Activated CD4-positive, CD25-positive, alpha-beta regulatory T cell treated with anti-CD3 and anti-CD28 coated beads, Interleukin-2, amount 50 U/mL, for 24 hours (primary cell): ENCODE results near the gene NLRP12.
"Not testable (repeated sequence)": the region's sequence is repeated elsewhere in the genome, so short reads cannot be mapped to it uniquely, and the experiment has no call there.

Source experiments
- ATAC-seq, 2 donors: fragments of 150-1000 bp; cut with Tn5 transposase; one replicate each; pipeline ENCODE4 v1.10.0; 2021; ENCODE audit warnings: mild to moderate bottlenecking in 1 of 2, moderate library complexity in 1 of 2

The NLRP12 gene

GRCh38 chr19:53838446-53838845 is 14.3 kb upstream of the NLRP12 start:
- ATAC-seq, result not testable (repeated sequence)

GRCh38 chr19:53832861-53833260 is 8.7 kb upstream of the NLRP12 start:
- not testable (repeated sequence) for ATAC-seq

GRCh38 chr19:53828531-53828930 is 4.4 kb upstream of the NLRP12 start:
- no peak for ATAC-seq

- ATAC-seq, result no peak
Measured at GRCh38 chr19:53826876-53827275, 2.8 kb upstream of the NLRP12 start.

DNA sequence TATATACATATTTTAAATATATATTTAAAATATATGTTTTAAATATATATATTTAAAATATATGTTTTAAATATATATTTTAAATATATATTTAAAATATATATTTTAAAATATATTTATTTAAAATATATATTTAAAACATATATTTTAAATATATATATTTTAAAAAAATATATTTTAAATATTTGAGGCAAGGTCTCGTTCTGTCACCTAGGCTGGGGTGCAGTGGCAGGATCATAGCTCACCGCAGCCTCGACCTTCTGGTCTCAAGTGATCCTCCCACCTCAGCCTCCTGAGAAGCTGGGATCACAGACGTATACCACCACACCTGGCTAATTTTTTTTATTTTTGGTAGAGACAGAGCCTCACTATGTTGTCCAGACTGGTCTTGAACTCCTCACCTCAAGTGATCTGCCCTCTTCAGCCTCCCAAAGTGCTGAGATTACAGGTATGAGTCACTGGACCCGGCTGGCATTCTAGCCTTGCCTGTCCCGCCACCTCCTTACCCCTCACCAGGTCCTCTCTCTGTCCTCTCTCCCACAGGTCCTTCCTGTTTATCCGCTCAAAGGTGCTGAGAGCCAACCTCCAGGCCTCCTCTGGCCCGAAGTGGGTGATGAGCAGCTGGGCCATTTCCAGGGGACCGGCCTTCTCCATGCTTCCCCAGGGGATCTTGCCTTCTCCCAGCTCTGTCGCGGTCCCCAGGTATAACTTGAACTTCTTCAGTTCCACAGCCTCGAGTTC is 564 bp downstream of the NLRP12 start:
- no peak for ATAC-seq

DNA sequence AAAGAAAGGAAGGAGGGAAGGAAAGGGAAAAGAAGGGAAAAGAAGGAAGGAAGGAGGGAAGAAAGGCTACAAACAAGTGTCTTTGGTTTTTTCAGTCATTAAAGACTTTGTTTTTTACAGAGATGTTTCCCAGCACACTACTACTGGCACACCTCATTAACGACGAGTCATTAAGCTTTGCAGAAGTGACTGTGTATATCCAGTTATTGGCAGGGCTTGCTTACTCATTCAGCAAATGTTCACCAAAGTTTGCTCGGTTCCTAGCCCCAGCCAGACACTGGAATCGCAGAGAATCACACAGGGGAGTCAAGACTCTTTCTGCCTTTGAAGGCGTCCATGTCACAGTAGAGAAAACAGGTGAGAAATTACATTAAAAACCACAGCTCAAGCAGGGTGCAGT is 4.3 kb downstream of the NLRP12 start:
- no peak for ATAC-seq

- ATAC-seq, result no peak
Measured at GRCh38 chr19:53818756-53819155, 5.4 kb downstream of the NLRP12 start.

- no peak for ATAC-seq
Measured at GRCh38 chr19:53813996-53814395, 10.1 kb downstream of the NLRP12 start.

DNA sequence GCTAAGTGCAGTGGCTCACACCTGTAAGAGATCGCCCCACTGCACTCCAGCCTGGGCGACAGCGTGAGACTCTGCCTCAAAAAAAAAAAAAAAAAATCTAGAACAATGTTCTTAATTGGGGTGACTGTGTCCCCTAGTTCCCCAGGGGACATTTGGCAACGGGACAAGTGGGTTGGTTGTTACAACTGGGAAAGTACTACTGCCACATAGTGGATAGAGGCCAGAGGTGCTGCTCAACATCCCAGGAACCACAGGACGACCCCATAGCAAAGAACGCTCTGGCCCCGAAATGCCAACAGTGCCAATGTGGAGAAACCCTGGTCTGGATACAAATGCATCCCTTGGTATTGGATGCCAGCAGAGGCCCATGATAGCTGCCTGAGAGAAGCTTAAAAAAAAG is 11.8 kb downstream of the NLRP12 start:
- no peak for ATAC-seq

DNA sequence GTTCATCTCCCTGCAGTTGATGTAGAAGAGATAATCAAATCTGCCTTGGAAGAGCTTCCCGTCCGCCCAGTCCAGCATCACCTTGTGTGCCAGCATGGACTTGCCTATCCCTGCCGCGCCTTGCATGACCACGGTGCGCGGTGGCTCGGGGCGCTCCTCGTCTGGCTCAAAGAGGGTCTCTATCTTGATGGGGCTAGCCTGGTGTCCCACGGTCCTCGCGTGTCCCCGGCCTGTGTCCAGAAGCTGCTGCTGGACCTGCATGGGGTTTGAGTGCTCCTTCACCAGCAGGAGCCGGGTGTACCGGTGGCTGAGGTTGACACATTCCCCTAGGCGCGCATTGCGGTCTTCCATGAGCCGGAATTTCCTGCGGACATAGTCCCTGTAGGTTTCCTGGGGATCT is 13.2 kb downstream of the NLRP12 start:
- ATAC-seq, result no peak

DNA sequence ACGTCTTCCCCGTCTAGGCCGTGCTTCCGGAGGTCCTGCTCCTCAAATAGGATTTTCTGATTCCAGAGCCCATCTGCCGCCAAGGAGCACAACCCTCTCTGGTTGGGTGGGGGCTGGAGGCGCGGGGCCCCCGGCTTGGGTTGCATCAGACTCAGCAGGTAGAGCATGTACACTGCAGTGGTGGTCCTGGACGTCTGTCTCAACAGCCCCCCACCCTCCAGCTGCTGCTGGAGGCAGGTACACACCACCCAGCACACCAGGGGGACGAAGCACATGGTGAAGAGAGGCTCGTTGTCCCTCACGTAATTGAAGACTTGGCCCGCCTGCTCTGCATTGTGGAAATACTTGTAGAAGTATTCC is 13.9 kb downstream of the NLRP12 start:
- ATAC-seq, result no peak

- no peak for ATAC-seq
Measured at GRCh38 chr19:53809518-53810186, 14.5 kb downstream of the NLRP12 start.

DNA sequence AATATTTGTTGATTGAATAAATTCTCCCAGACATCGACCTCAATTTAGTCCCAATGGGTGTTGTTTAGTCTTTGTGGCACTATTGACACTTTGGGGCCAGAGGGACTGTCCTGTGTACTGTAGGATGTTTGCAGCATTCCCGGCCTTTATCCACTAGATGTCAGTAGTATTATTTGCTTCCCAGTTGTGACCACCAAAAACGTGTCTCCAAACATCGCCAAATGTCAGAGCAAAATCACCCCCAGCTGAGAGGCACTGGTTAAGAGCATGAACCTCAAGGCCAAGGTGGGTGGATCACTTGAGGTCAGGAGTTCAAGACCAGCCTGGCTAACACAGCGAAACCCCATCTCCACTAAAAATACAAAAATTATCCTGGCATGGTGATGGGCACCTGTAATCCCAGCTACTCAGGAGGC is 15.4 kb downstream of the NLRP12 start:
- no peak for ATAC-seq

- ATAC-seq, result no peak
Measured at GRCh38 chr19:53801257-53801656, 22.9 kb downstream of the NLRP12 start.

DNA sequence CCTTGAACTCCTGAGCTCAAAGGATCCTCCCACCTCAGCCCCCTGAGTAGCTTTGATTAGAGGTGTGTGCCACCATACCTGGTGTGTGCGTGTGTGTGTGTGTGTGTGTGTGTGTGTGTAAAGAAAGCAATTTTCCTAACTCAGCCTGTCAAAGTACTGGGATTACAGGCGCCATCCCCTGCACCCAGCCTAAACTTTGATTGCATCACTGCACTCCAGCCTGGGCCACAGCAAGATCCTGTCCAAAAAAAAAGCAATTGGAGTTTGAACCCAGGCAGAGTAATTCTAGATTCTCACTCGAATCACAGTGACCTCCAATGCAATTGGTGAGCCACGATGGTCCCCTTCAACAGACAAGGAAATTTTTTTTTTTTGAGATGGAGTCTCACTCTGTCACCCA is 29.1 kb downstream of the NLRP12 start:
- ATAC-seq, result no peak

DNA sequence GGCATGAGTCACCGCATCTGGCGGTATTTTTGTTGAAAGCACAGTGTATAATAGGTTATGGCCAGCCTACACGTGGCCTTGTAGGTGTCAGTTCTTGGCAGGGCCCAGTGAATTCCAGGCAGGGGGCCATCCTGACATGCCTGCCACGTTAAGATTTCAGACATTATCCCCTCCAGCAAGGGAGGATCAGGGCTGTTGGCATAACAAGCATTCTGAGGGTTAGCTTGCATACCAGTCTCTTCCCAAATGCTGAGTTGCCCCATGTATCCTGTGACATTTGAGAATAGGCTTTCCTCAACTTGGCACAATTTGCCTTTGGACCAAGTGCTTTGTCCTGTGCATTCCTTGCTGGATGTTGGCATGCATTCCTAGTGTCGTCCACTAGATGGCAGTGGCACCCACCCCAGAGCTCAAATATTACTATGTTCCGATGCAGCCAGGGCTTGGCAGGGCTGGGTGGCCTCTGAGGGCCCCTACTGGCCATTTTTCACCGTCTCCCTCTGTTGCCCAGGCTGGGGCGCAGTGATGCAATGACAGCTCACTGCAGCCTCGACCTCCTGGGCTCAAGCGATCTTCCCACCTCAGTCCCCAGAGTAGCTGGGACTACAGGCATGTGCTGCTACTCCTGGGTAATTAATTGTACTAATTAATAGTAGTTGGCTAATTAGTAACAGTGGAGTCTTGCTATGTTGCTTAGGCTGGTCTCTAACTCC is 31.2 kb downstream of the NLRP12 start:
- ATAC-seq, result peak; percentile 96 to 98

GRCh38 chr19:53789708-53790678 is 34.1 kb downstream of the NLRP12 start:
- no peak for ATAC-seq

DNA sequence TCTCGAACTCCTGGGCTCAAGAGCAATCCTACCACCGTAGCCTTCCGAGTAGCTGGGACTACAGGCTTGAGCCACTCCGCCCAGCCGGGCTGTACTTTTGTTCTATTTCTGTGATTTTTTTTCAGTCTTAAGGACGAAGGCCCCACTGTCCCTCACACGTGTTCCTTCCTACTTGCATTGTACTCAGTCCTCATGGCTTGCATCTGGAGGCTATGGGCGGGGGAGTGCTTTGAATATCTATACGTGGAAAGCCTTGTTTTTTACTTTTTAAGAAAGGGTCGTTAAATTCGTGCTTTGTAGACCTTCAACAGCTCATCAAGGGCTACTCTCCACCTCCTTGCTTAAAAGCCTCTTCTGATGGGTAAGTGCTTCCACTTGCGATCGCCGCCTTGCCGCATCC is 36.8 kb downstream of the NLRP12 start:
- no peak for ATAC-seq

DNA sequence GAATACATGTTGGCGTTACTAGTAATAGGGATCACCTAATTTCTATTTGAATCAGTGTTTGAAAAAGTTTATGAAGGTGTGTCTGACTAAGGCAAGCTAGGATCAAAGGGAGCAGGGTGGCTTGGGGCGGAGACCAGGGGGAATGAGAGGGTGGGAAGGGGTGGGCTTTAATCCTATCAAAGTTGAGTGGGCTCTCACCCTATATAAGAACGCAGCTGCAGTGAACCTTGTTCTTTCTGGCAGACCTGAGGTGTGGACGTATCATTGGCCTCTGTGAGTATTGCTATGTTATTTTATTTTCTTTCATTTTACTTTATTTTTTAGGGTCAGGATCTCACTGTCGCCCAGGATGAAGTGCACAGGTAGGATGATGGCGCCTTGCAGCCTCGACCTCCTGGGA is 37.4 kb downstream of the NLRP12 start:
- no peak for ATAC-seq

DNA sequence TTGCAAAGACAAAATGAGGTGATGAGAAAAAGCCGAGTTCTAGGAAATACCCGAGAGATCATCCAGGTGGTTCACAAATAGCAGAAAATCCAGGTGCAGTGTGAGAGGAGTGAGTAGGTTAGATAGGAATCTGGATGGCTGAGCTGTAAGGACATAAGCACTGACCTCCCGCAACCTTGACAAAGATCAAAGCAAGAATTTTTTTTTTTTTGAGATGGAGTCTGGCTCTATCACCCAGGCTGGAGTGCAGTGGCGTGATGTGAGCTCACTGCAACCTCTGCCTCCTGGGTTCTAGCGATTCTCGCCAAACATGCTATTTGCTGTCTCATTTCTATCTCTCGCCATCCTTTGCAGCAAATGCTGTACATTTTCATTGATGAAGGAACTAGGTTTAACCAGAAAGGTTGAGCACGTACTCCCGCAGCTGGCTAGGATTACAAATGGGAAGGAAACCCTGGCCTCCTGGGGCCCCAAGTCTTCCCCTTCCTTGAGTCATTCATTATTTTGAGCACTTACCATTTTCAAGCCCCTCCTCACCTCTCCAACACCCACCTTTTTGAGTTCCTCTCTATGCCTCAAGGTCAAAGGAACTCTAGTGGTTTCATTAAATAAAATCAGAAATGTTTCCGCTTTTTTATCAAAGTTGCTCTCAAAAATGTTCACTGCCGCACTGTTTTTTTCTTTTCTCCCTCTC is 38.8 kb downstream of the NLRP12 start:
- no peak for ATAC-seq

DNA sequence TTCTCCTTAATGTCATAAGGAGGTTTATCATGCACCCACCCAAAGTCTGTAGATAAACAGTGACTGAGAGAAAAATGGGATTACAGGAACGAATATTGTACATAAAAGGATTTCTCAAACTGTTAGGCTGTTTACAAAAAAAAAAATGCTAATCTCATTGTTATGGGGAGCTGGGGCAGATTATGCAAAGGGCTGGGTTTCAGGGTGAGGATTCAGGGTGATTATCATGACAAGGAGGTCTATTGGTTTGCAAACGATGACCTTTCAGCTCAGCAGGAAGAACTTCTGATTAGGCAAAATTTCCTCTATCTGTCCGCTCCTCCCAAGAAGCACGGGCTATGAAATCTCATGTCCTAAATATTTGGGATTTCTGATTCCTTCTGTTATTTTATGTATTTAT is 41.4 kb downstream of the NLRP12 start:
- ATAC-seq, result no peak

- ATAC-seq, result not testable (repeated sequence)
Measured at GRCh38 chr19:53781332-53781731, 42.8 kb downstream of the NLRP12 start.
